ENCODE data around the gene CRYGB.

CRYGB gene

DNA sequence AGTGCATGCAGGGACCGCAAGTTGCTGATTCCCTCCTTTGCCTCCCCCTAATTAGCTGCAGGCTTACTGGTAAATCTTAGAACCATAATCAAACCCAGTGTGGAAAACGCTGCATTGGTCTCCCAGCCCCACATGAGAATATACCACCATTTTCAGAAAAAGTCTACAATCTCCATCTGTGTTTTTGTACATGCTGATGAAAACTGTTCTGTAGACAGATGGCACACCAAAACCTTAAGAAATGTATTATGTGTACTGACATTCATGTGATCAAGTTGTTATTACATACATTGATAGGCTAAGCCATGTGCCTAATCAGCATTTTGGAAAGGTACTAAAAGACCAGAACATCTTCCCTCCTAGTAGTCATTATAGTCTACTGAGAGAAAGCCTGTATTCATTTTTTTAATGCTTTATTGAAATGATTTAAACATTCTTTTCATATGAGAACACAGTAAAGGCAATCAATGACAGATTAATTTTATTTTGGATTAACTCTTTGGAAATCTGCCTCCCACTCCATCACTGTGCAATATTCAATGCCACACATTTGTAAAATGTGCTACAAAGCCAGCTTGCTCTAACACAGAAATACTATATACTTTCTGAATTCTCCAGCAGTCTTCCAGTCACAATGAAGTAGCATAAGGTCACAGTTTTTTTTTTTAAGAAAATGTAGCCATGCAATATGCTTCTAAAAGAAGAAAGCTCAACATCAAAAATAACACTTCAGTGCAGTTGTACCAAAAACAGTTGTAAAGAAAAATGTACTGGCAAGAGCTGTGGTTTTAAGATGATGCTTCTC, 19.2 kb upstream of the CRYGB start:
- no peak overlapping the region for H3K4me3 ChIP-seq (ENCODE audit: low read depth, low read length)
- TF ChIP-seq POLR2A (IDR thresholded peaks at IDR 0.05; ENCODE audit: extremely low read depth, insufficient read length) (no peak), MYC (IDR thresholded peaks at IDR 0.05; ENCODE audit: low read depth, low read length) (no peak)
- TF ChIP-seq, protein P1, sequence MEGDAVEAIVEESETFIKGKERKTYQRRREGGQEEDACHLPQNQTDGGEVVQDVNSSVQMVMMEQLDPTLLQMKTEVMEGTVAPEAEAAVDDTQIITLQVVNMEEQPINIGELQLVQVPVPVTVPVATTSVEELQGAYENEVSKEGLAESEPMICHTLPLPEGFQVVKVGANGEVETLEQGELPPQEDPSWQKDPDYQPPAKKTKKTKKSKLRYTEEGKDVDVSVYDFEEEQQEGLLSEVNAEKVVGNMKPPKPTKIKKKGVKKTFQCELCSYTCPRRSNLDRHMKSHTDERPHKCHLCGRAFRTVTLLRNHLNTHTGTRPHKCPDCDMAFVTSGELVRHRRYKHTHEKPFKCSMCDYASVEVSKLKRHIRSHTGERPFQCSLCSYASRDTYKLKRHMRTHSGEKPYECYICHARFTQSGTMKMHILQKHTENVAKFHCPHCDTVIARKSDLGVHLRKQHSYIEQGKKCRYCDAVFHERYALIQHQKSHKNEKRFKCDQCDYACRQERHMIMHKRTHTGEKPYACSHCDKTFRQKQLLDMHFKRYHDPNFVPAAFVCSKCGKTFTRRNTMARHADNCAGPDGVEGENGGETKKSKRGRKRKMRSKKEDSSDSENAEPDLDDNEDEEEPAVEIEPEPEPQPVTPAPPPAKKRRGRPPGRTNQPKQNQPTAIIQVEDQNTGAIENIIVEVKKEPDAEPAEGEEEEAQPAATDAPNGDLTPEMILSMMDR (IDR thresholded peaks at IDR 0.05; ENCODE audit: low read depth, low read length), result no peak
- TF ChIP-seq, protein P2, sequence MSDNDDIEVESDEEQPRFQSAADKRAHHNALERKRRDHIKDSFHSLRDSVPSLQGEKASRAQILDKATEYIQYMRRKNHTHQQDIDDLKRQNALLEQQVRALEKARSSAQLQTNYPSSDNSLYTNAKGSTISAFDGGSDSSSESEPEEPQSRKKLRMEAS (IDR thresholded peaks at IDR 0.05; ENCODE audit: low read depth, low read length), result no peak
- no peak for DNase-seq (ENCODE audit: low read depth)

DNA sequence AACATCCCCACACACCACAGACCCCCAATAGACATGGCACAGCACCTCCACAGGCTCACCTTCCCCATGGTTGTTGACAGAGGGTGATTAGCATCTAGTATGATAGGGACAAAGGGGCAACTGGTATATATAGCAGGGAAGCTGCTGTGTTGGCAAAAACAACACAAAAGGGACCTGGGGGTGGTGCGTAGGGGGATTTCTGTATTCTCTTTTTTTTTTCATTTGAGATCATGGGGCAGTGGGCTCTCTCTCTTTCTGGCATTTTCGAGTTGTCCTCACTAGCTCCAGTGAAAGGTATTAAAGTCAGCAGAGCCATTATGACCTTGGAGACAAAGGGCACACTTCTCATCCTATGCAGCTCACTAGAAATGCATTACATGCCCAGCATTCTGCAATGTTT, 17.5 kb upstream of the CRYGB start, which contains the start of gene CRYGA:
Gene CRYGA, minus strand, starts transcription at position 101 of the 400 bp plus-strand sequence. Its CDS starts 33 bp downstream, at position 68.
- TF ChIP-seq, protein P2 (IDR thresholded peaks at IDR 0.05; ENCODE audit: low read depth, low read length), result no peak
- TF ChIP-seq MYC (IDR thresholded peaks at IDR 0.05; ENCODE audit: low read depth, low read length), result no peak
- TF ChIP-seq, protein P1 (IDR thresholded peaks at IDR 0.05; ENCODE audit: low read depth, low read length), result no peak
- TF ChIP-seq POLR2A (IDR thresholded peaks at IDR 0.05; ENCODE audit: extremely low read depth, insufficient read length), result no peak
- no peak within 1 kb of the TSS for H3K4me3 ChIP-seq (ENCODE audit: low read depth, low read length)
- no peak for DNase-seq (ENCODE audit: low read depth)

DNA sequence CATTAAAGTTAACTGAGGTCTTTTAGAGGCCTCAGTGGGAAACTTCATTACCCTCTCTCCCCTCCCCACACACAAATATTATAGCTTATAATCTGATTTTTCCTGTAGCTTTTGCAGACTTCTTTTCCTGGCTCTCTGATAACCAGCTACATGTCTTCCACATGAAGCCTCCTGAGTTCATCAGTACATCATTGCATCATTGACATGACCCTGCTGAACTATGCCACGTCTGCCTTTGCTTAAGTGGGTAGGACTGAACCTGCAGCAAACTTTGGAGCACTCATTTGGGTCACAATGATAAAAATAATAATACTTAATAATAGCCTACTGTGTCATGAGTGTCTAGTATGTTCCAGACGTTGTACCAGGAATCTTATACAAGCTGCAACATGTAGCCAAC, 10.5 kb upstream of the CRYGB start:
- H3K4me3 ChIP-seq (ENCODE audit: low read depth, low read length), result no peak overlapping the region
- no peak for DNase-seq (ENCODE audit: low read depth)
- TF ChIP-seq, protein P2 (IDR thresholded peaks at IDR 0.05; ENCODE audit: low read depth, low read length), result no peak
- TF ChIP-seq POLR2A (IDR thresholded peaks at IDR 0.05; ENCODE audit: extremely low read depth, insufficient read length), result no peak
- no peak for TF ChIP-seq MYC (IDR thresholded peaks at IDR 0.05; ENCODE audit: low read depth, low read length)
- TF ChIP-seq, protein P1 (IDR thresholded peaks at IDR 0.05; ENCODE audit: low read depth, low read length), result no peak

DNA sequence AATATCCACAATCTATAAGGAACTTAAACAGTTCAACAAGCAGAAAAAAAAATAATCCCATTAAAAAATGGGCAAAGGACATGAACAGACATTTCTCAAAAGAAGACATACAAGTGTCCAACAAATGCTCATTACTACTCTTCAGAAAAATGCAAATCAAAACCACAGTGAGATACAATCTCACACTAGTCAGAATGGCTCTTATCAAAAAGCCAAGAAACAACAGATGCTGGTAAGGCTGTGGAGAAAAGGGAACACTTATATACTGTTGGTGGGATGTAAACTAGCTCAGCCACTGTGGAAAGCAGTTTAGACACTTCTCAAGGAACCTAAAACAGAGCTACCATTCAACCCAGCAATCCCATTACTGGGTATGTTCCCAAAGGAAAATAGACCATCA, 7.2 kb upstream of the CRYGB start:
- TF ChIP-seq, protein P2 (IDR thresholded peaks at IDR 0.05; ENCODE audit: low read depth, low read length), result no peak
- TF ChIP-seq MYC (IDR thresholded peaks at IDR 0.05; ENCODE audit: low read depth, low read length) (no peak), POLR2A (IDR thresholded peaks at IDR 0.05; ENCODE audit: extremely low read depth, insufficient read length) (no peak)
- no peak for DNase-seq (ENCODE audit: low read depth)
- H3K4me3 ChIP-seq (ENCODE audit: low read depth, low read length), result no peak overlapping the region

DNA sequence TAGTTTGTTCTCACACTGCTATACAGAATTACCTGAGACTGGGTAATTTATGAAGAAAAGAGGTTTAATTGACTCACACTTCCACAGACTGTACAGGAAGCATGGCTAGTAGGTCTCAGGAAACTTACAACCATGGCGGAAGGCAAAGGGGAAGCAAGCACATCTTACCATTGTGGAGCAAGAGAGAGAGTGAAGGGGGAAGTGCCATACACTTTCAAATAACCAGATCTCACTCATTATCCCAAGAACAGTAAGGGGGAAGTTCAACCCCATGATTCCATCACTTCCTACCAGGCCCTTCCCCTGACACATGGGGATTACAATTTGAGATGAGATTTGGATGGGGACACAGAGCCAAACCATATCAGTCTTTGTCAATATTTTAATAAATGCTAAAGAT, 5.0 kb upstream of the CRYGB start:
- DNase-seq (ENCODE audit: low read depth), result no peak
- H3K4me3 ChIP-seq (ENCODE audit: low read depth, low read length), result no peak overlapping the region
- TF ChIP-seq POLR2A (IDR thresholded peaks at IDR 0.05; ENCODE audit: extremely low read depth, insufficient read length) (no peak), MYC (IDR thresholded peaks at IDR 0.05; ENCODE audit: low read depth, low read length) (no peak)
- TF ChIP-seq, protein P1 (IDR thresholded peaks at IDR 0.05; ENCODE audit: low read depth, low read length), result no peak
- TF ChIP-seq, protein P2 (IDR thresholded peaks at IDR 0.05; ENCODE audit: low read depth, low read length), result no peak

DNA sequence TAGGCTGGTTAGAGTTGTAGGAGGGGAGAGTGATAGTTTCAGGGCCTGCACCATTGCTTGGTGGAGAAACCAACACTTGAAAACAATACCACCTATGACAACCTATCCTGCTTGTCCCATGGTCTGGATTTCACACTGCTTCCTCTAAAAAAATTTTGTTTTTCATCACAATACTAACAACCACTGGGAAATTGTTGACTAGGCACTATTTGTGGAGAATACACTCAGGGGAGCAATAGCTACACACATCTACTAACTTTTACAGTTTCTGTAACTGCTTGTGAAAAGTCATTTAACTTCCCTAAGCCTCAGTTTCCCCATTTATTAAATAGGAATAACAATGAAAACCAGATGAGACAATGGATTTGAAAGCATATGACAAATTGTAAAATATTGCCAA, 4.1 kb upstream of the CRYGB start:
- TF ChIP-seq POLR2A (IDR thresholded peaks at IDR 0.05; ENCODE audit: extremely low read depth, insufficient read length), result no peak
- TF ChIP-seq, protein P2 (IDR thresholded peaks at IDR 0.05; ENCODE audit: low read depth, low read length), result no peak
- TF ChIP-seq, protein P1 (IDR thresholded peaks at IDR 0.05; ENCODE audit: low read depth, low read length), result no peak
- TF ChIP-seq MYC (IDR thresholded peaks at IDR 0.05; ENCODE audit: low read depth, low read length), result no peak
- H3K4me3 ChIP-seq (ENCODE audit: low read depth, low read length), result no peak overlapping the region

More for the DNA sequence above, 4.1 kb upstream of the CRYGB start:
- no peak for DNase-seq (ENCODE audit: low read depth)
